HCT116 (cell line): Measurements from ENCODE around the gene RINT1. TPM values are rescaled to one million over a fixed set of nuclear protein-coding genes. Genes with fewer than 3 reads are reported as not detected.
"Not testable (repeated sequence)": the region's sequence is repeated elsewhere in the genome, so short reads cannot be mapped to it uniquely, and the experiment has no call there.

Experiments
- ATAC-seq: fragments of 200-7000 bp; cut with Tn5 transposase; 2 replicates; pipeline ENCODE4 v1.9.1; 2020; ENCODE audit warnings: mild to moderate bottlenecking, moderate library complexity
- BruUV-seq: library from RNA; stranded (reverse); fragments of 400-500 nt; replicated peaks from 2 replicates; lab custom pipeline; 2021; lab: Mats Ljungman, UMichigan
- CTCF ChIA-PET: fragments of 300-600 bp; sonication (Branson Sonifier 250); formaldehyde crosslinking; loops from one replicate; lab custom pipeline; 2021; ENCODE audit warnings: antibody characterized with exemption; lab: Charles Lee
- POLR2A ChIA-PET: fragments of 300-600, 350-600 bp; sonication (Branson Sonifier 250); formaldehyde crosslinking; loops from one replicate; lab custom pipeline; 2021; ENCODE audit warnings: antibody characterized with exemption; lab: Charles Lee
- RAD21 ChIA-PET, 2 experiments: fragments of 300-600 bp; sonication (Branson Sonifier 250); formaldehyde crosslinking; loops; one replicate each; lab custom pipeline; 2023; ENCODE audit warnings: low total read pairs in 2 of 2; ENCODE audit not compliant: uncharacterized antibody in 2 of 2, unreplicated experiment in 2 of 2, low non-redundant PET in 1 of 2; lab: Charles Lee
- DNase-seq: peaks from one replicate; pipeline ENCODE4 v3.0.0-alpha.2; 2010; ENCODE audit warnings: low read depth, low spot score
- H2AFZ ChIP-seq: fragments of 200-600 bp; shearing (Covaris generic), sonication (generic); 2 replicates; pipeline ENCODE4 v1.6.1; 2017; ENCODE audit warnings: low read depth, mixed run types, mixed read lengths, antibody characterized with exemption, low read length; ENCODE audit not compliant: poor library complexity, severe bottlenecking
- H3K27ac ChIP-seq: 2 replicates; pipeline ENCODE4 v1.5.1; 2012; ENCODE audit warnings: low read depth, low read length
- H3K27me3 ChIP-seq: fragments of 200-600 bp; sonication (generic); 2 replicates; pipeline ENCODE4 v1.6.1; 2016; ENCODE audit warnings: mixed run types, low read length, mixed read lengths; ENCODE audit not compliant: insufficient read depth
- H3K36me3 ChIP-seq, 2 experiments: fragments of 200-500 bp in 1 of 2; fragments of 200-600 bp in 1 of 2; sonication (Bioruptor generic) in 1 of 2; sonication (generic) in 1 of 2; 2 replicates each; pipeline versions ENCODE4 v1.5.1 to v1.6.1; 2014 to 2016; ENCODE audit warnings: low read length in 2 of 2, inconsistent platforms in 1 of 2, mixed read lengths in 1 of 2, mixed run types in 1 of 2; ENCODE audit not compliant: insufficient read depth in 2 of 2, control insufficient read depth in 1 of 2
- H3K4me1 ChIP-seq, 2 experiments: fragments of 200-600 bp in 1 of 2; sonication (generic) in 1 of 2; 2 replicates each; pipeline versions ENCODE4 v1.5.1 to v1.6.1; 2012 to 2017; ENCODE audit warnings: low read length in 2 of 2, inconsistent platforms in 1 of 2, mild to moderate bottlenecking in 1 of 2, mixed read lengths in 1 of 2, mixed run types in 1 of 2, moderate library complexity in 1 of 2; ENCODE audit not compliant: insufficient read depth in 2 of 2, control insufficient read depth in 1 of 2
- H3K4me2 ChIP-seq: fragments of 200-600 bp; sonication (generic); 2 replicates; pipeline ENCODE4 v1.6.1; 2017; ENCODE audit warnings: mixed run types, low read length, mixed read lengths
- H3K4me3 ChIP-seq, 2 experiments: fragments of 200-600 bp in 1 of 2; sonication (generic) in 1 of 2; replicated peaks in 1 of 2; 2 replicates each; pipeline ENCODE4 v1.5.1; 2011 to 2016; ENCODE audit warnings: low read length in 2 of 2, control low read depth in 1 of 2, low read depth in 1 of 2, mild to moderate bottlenecking in 1 of 2, mixed read lengths in 1 of 2, mixed run types in 1 of 2
- H3K79me2 ChIP-seq: fragments of 200-600 bp; sonication (generic); 2 replicates; pipeline ENCODE4 v1.6.1; 2017; ENCODE audit warnings: mild to moderate bottlenecking, mixed run types, low read length, moderate library complexity, mixed read lengths; ENCODE audit not compliant: insufficient read depth
- H3K9ac ChIP-seq: fragments of 200-600 bp; sonication (generic); 2 replicates; pipeline ENCODE4 v1.6.1; 2016; ENCODE audit warnings: low read length, mixed read lengths
- H3K9me2 ChIP-seq: fragments of 200-600 bp; sonication (generic), shearing (Covaris generic); 2 replicates; pipeline ENCODE4 v1.6.1; 2017; ENCODE audit warnings: mixed run types, mild to moderate bottlenecking, moderate library complexity; ENCODE audit not compliant: insufficient read depth
- H3K9me3 ChIP-seq, 2 experiments: fragments of 200-500 bp in 1 of 2; fragments of 200-600 bp in 1 of 2; sonication (Bioruptor generic) in 1 of 2; sonication (generic) in 1 of 2; 2 replicates each; pipeline ENCODE4 v1.6.1; 2014 to 2017; ENCODE audit warnings: low read length in 2 of 2, mixed read lengths in 2 of 2, inconsistent platforms in 1 of 2, low read depth in 1 of 2, mild to moderate bottlenecking in 1 of 2, mixed run types in 1 of 2, moderate library complexity in 1 of 2; ENCODE audit not compliant: control insufficient read depth in 1 of 2, insufficient read depth in 1 of 2
- H4K20me1 ChIP-seq: fragments of 200-600 bp; sonication (generic), shearing (Covaris generic); 2 replicates; pipeline ENCODE4 v1.6.1; 2017; ENCODE audit warnings: mixed run types, mild to moderate bottlenecking, moderate library complexity; ENCODE audit not compliant: insufficient read depth
- JUND ChIP-seq: IDR thresholded peaks from 2 replicates; pipeline ENCODE4 v1.6.1; 2012
- SRF ChIP-seq: IDR thresholded peaks from 2 replicates; pipeline ENCODE4 v1.6.1; 2012; ENCODE audit warnings: low read depth
- ZBTB33 ChIP-seq: IDR thresholded peaks from 2 replicates; pipeline ENCODE4 v1.6.1; 2011; ENCODE audit warnings: mild to moderate bottlenecking, low read length, moderate library complexity; ENCODE audit not compliant: insufficient replicate concordance; ENCODE audit errors: extremely low read depth
- ZFX ChIP-seq: fragments of 450-650 bp; IDR thresholded peaks from 2 replicates; pipeline ENCODE4 v1.6.1; 2017
- intact Hi-C: fragments of 100-400 bp; cut with micrococcal nuclease; formaldehyde crosslinking; loops from 2 replicates; pipeline ENCODE4 v1.10.0; 2022
- total RNA-seq: library from RNA; stranded (reverse); gene quantifications from one replicate; pipeline ENCODE4 v1.2.1, GENCODE V29; 2021; ENCODE audit not compliant: unreplicated experiment
- TF ChIP-seq, protein P1 (sequence below): IDR thresholded peaks from 2 replicates; pipeline ENCODE4 v1.6.1; 2012; ENCODE audit warnings: low read depth

The RINT1 gene
- total RNA-seq, 1 experiment from 2014 or later: 24.3 TPM

DNA sequence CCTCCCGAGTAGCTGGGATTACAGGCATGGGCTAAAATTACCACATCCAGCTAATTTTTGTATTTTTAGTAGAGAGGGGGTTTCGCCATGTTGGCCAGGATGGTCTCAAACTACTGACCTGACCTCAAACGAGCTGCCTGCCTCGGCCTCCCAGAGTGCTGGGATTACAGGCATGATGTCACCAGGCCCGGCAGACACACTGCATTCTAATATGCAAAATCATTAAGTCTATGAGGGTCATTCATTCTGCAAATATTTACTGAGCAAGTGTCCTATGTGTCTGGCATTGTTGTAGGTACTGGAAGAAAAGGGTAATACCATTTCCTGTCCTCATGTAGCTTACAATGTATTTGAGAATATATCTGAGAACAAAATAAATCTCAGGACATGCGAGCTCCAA, 12.6 kb upstream of the RINT1 start (continued):
- TF ChIP-seq, protein P1, sequence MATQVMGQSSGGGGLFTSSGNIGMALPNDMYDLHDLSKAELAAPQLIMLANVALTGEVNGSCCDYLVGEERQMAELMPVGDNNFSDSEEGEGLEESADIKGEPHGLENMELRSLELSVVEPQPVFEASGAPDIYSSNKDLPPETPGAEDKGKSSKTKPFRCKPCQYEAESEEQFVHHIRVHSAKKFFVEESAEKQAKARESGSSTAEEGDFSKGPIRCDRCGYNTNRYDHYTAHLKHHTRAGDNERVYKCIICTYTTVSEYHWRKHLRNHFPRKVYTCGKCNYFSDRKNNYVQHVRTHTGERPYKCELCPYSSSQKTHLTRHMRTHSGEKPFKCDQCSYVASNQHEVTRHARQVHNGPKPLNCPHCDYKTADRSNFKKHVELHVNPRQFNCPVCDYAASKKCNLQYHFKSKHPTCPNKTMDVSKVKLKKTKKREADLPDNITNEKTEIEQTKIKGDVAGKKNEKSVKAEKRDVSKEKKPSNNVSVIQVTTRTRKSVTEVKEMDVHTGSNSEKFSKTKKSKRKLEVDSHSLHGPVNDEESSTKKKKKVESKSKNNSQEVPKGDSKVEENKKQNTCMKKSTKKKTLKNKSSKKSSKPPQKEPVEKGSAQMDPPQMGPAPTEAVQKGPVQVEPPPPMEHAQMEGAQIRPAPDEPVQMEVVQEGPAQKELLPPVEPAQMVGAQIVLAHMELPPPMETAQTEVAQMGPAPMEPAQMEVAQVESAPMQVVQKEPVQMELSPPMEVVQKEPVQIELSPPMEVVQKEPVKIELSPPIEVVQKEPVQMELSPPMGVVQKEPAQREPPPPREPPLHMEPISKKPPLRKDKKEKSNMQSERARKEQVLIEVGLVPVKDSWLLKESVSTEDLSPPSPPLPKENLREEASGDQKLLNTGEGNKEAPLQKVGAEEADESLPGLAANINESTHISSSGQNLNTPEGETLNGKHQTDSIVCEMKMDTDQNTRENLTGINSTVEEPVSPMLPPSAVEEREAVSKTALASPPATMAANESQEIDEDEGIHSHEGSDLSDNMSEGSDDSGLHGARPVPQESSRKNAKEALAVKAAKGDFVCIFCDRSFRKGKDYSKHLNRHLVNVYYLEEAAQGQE: no peak
- no peak for TF ChIP-seq ZBTB33
- TF ChIP-seq SRF: no peak
- TF ChIP-seq ZFX: no peak
- no peak for TF ChIP-seq JUND

DNA sequence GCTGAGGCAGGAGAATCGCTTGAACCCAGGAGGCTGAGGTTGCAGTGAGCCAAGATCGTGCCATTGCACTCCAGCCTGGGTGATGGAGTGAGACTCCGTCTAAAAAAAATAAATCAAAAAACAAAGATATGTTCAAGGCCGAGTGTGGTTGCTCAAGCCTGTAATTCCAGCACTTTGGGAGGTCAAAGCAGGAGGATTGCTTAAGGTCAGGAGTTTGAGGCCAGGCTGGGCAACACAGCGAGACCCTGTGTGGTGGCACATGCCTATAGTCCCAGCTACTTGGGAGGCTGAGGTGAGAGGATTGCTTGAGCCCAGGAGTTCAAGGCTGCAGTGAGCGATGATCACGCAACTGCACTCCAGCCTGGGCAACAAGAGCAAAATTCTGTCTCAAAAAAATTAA, 11.4 kb upstream of the RINT1 start:
- Histone ChIP-seq H3K79me2 (peaks cover 60% of the 10 kb centered on the region), H3K4me3 (peak overlapping the region; percentile 77 to 95), H3K4me2 (peak overlapping the region; percentile 98), H3K4me1 (peaks cover 7 to 12% of the 10 kb centered on the region in 2 experiments; a peak in 3 of 4 replicates), H3K27ac (peak overlapping the region; percentile 81), H3K9ac (peak overlapping the region; percentile 96)
- RAD21 ChIA-PET, H2AFZ ChIP-seq, H4K20me1 ChIP-seq, POLR2A ChIA-PET, CTCF ChIA-PET, H3K9me3 ChIP-seq, ATAC-seq, intact Hi-C loops, H3K36me3 ChIP-seq, H3K27me3 ChIP-seq, DNase-seq, H3K9me2 ChIP-seq: not testable (repeated sequence)
- TSS peak; percentile 62 for BruUV-seq
